SHP77 (cell line): Measurements from ENCODE around the gene SASH1.

Experiments used
- DNase-seq, 2 experiments: peaks; one replicate each; lab custom pipeline; 2025; lab: John Stamatoyannopoulos, UW

Gene SASH1

GRCh38 chr6:148457843-148458159, 115.2 kb downstream of the SASH1 start:
- DNase-seq, result no peak

GRCh38 chr6:148459238-148459637, 116.6 kb downstream of the SASH1 start:
- no peak for DNase-seq

GRCh38 chr6:148460876-148461646, 118.4 kb downstream of the SASH1 start:
- no peak for DNase-seq

- DNase-seq, result no peak
Measured at GRCh38 chr6:148461986-148462577, 119.4 kb downstream of the SASH1 start.

GRCh38 chr6:148463671-148464070, 121.0 kb downstream of the SASH1 start:
- DNase-seq, result no peak

- DNase-seq, result peak; percentile 42 to 47
Measured at GRCh38 chr6:148464319-148465010, 121.8 kb downstream of the SASH1 start.

GRCh38 chr6:148465011-148465335, 122.3 kb downstream of the SASH1 start:
- no peak for DNase-seq

GRCh38 chr6:148465670-148466069, 123.0 kb downstream of the SASH1 start:
- no peak for DNase-seq

- no peak for DNase-seq
Measured at GRCh38 chr6:148466158-148466557, 123.5 kb downstream of the SASH1 start.

- no peak for DNase-seq
Measured at GRCh38 chr6:148467926-148468325, 125.3 kb downstream of the SASH1 start.

- DNase-seq, result no peak
Measured at GRCh38 chr6:148470156-148470555, 127.5 kb downstream of the SASH1 start.

- DNase-seq, result no peak
Measured at GRCh38 chr6:148470606-148471465, 128.2 kb downstream of the SASH1 start.

- no peak for DNase-seq
Measured at GRCh38 chr6:148471624-148472159, 129.1 kb downstream of the SASH1 start.

GRCh38 chr6:148472171-148473105, 129.8 kb downstream of the SASH1 start:
- DNase-seq, result no peak

GRCh38 chr6:148479497-148479896, 136.9 kb downstream of the SASH1 start:
- DNase-seq, result no peak

- DNase-seq, result no peak
Measured at GRCh38 chr6:148487461-148487860, 144.8 kb downstream of the SASH1 start.

GRCh38 chr6:148491638-148492251, 149.1 kb downstream of the SASH1 start:
- DNase-seq, result no peak

GRCh38 chr6:148492654-148493290, 150.1 kb downstream of the SASH1 start:
- DNase-seq, result no peak

GRCh38 chr6:148493424-148493823, 150.8 kb downstream of the SASH1 start:
- DNase-seq, result no peak

GRCh38 chr6:148494226-148494625, 151.6 kb downstream of the SASH1 start:
- no peak for DNase-seq
